M059J (cell line): ENCODE measurements around the gene TLK2. TPM values are rescaled to one million over a fixed set of nuclear protein-coding genes. Genes with fewer than 3 reads are reported as not detected.
A peak's percentile ranks its signal among the peaks of the same experiment; 100 is the strongest.
"Not testable (repeated sequence)": the region's sequence is repeated elsewhere in the genome, so short reads cannot be mapped to it uniquely, and the experiment has no call there.

Experiments used
- DNase-seq: peaks from one replicate; pipeline ENCODE4 v3.0.0-alpha.2; 2012; ENCODE audit warnings: low read depth
- total RNA-seq: library from RNA; depleted of rRNA; stranded (reverse); fragments of >200 nt; shearing (Covaris generic); gene quantifications from 2 replicates; pipeline ENCODE4 v1.2.3, GENCODE V29; 2014; rRNA removed

TLK2 gene
- total RNA-seq = 28.3 and 43.9 TPM in 2 replicates

DNA sequence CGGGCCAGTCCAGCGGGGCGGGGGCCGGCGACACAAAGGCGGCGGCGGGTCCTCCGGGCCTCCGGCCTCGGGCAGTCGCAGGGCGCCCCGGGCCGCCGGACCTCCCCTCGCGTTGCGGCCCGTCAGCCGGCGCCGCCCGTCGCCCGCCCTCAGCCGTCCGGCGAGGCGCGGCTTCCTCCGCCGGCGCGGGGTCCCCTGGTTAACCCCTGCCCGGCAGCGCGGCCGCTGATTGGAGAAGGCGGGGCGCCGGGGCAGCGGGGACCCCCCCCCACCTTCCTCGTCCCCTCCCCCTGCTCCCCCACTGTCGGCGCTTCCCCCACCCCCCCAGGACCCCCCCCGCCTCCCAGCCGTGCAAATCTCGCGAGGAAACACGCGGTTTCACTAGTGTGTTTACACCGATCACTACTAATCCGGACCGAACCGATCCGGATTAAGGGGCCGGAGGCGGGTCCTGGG, at the start of gene TLK2:
Gene TLK2, plus strand, starts transcription at position 402 of the 456 bp plus-strand sequence. CDS start 2,301 bp downstream, outside the sequence.
- DNase-seq = peak; percentile 73

DNA sequence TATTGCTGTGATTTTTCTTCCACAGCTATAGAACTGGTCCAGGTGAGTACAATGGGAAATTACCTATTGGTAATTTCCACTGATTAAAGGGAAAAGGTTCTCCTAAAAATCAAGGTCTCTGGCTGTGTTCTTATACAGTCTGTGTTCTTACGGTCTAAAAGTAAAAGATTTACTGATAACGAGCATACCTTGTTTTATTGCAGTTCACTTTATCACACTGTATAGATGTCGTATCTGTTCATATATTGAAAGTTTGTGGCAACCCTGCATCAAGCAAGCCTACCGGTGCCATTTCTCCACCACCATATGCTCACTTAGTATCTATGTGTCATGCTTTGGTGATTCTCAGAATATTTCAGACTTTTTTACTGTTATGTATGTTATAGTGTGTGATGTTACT, 43.4 kb upstream of the TLK2 start:
- not testable (repeated sequence) for DNase-seq

DNA sequence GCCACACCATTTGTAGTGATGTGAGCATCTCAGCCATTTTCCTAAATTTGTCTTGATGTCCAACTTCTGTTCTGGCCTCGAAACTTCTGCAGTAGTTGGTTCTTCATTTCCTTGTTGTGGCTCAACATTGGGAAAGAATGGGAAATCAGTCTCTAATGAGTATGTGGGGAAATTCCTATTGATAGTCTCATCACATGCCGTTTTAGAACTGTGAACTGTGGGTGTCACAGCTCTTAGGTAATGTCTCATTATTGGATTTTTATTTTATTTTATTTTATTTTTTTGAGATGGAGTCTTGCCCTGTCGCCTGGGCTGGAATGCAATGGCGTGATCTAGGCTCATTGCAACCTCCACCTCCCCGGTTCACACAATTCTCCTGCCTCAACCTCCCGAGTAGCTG, 37.4 kb upstream of the TLK2 start:
- DNase-seq = not testable (repeated sequence)

DNA sequence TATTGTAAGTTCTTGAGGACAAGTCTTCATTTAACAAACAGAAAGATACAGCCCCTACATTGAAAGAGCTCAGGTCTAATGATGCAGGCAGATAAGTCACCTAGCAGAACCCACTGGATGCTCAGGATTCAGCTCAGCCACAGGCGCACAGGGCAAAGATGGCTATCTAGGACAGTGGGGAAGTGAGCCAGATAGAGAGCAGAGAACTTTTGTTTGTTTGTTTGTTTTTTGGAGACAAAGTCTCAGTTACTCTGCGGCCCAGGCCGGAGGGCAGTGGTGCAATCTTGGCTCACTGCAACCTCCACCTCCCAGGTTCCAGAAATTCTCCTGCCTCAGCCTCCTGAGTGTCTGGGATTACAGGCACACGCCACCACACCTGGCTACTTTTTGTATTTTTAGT, 34.6 kb upstream of the TLK2 start:
- no peak for DNase-seq

DNA sequence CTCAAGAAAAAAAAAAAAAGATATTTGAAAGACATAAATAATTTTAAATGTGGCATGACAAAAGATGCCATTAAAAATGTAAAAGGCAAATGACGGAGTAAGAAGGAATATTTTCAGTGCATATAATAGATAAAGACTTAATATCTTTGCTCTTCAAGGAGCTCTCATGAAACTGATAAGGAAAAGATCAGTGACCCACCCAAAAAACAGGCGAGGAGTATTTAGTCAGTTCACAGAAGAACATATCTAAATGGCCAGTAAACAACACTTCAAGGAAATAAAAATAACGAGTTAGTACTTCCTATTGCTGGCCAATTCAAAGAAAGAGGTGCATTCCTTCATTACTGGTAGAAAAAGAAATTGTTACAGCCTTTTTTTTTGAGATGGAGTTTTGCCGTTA, 32.8 kb upstream of the TLK2 start:
- DNase-seq = not testable (repeated sequence)

DNA sequence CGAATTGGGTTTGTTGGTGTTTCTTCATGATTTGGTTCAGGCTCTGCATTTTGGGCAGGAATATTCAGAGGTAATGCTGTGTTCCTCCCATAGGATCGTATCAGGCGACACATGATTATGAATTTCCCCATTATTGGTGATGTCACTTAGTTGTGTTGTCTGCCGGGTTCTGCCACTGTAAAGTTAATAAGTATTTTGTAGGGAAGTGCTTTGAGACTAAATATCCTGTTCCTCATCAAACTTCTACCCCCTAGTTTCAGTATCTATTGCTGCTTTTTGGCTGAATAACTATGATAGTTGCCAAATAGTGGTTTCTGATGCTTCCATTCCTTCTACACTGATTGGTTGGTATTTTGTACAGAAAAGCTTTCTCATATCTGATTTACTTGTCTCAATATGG, 26.4 kb upstream of the TLK2 start:
- not testable (repeated sequence) for DNase-seq

DNA sequence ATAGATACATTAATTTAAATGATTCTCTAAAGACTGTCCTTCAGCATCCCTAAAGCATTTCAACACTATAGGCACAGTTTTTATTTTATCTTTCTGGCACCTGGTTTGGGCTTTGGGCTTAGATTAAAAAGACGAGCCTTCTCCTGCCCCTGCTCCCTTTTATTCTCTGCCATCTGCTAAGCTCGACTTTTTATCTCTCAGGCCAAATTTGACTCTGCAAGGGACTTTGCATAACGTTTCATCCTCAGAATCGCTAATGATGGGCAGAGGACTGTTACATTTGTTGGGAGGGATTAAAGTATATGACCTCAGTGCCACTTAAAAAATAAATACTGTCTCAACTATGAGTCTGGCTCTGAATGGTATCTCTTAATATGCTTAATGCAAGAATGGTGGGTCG, 25.6 kb upstream of the TLK2 start:
- DNase-seq = not testable (repeated sequence)

DNA sequence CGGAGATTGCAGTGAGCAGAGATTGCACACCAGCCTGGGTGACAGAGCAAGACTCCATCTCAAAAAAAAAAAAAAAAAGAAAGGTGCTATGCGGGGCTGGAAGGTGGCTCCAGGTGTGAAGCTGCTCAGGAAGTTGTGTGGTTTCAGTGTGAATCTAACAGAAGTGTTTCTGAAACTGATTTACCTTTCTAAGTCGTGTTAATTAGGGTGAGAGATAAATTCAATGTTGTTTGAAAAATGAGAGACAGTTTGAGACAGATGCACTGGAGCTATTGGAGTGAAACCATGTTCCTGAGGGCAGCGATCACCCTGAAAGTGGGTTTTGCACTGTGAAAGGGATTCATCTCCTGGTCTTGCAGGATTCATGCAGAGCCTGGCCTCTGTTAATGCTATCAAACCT, 25.0 kb upstream of the TLK2 start:
- not testable (repeated sequence) for DNase-seq

DNA sequence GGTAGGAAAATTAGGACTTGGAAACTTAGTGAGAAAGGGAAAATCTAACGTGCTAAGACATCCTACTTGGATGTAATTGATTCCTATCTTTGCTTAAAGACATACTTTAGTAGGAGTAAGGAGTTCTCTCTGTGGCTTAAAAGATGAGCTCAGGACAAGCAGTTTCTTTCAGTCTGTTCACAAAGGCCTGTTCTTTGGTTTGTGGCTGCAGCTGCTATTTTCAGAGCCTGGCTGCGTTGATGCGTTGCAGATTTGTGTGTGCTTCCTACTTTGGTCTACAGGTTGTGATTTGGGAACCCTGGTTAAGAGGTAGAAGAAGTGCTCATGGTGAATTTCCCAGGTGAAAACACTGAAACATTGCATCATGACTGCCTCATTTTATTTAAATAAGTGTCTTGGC, 24.5 kb upstream of the TLK2 start:
- not testable (repeated sequence) for DNase-seq

DNA sequence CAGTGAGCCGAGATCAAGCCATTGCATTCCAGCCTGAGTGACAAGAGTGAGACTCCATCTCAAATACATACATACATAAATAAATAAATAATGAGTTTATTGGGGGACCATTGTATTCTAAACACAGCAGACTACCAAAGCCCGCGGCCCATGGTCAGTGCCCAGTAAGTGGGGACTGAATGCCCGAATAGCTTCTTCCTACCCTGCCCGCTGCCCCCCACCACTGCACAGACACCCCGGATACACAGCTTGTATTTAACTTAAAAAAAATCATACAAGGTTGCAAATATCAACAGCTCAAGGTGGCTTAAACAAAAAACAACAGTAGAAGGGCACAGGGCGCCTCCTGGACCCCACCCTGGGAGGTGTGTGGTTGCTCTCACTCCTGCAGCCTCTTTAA, 22.6 kb upstream of the TLK2 start:
- no peak for DNase-seq

DNA sequence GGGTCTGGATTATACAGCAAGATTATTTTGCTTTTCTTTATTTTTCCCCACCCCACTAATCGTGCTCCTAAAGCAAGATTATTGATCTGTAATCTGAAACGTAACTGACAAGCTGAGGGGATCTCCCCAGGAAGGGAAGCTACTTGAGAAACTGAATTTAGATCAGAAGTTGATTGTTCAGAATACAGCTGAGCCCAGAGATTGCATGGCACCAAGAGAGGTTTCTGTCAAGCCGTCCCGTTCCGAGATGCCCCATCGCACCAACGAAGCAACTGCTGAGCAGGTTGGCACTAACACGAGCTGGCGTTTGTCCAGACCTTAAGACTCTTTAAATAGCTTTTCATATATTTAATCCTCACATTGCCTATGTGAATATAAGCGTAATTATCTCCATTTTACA, 20.1 kb upstream of the TLK2 start:
- not testable (repeated sequence) for DNase-seq

DNA sequence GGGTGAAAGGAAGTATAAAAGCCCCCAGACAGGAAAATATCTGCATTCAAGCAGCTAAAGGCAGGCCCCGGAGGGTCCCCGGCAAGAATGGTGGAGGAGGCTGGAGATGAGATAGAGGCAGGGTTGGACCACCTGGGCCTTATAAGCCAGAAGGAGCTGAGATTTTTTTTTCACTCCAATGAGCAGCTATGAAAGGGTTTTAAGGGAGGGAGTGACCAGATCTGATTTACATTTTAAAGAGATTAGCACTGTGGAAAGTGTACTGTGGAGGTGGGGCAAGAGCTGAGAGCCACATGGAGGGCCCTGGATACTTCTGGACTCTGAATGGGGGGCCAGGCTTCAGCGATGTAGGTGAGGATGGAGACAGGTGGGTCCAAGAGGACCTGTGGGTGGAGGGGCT, 14.2 kb upstream of the TLK2 start:
- DNase-seq = not testable (repeated sequence)

DNA sequence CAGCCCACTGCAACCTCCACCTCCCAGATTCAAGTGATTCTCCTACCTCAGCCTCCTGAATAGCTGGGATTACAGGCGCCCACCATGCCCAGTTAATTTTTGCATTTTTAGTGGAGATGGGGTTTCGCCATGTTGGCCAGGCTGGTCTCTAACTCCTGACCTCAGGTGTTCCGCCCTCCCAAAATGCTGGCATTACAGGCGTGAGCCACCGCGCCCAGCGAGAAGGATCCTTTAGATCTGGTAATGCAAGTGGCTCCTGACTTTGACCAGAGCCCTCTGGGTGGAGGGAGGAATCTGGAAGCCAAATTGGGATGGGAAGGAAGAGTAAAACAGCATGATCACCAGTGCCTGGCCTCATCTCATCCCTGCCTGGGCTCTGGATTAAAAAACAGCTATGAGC, 13.4 kb upstream of the TLK2 start:
- DNase-seq = not testable (repeated sequence)

DNA sequence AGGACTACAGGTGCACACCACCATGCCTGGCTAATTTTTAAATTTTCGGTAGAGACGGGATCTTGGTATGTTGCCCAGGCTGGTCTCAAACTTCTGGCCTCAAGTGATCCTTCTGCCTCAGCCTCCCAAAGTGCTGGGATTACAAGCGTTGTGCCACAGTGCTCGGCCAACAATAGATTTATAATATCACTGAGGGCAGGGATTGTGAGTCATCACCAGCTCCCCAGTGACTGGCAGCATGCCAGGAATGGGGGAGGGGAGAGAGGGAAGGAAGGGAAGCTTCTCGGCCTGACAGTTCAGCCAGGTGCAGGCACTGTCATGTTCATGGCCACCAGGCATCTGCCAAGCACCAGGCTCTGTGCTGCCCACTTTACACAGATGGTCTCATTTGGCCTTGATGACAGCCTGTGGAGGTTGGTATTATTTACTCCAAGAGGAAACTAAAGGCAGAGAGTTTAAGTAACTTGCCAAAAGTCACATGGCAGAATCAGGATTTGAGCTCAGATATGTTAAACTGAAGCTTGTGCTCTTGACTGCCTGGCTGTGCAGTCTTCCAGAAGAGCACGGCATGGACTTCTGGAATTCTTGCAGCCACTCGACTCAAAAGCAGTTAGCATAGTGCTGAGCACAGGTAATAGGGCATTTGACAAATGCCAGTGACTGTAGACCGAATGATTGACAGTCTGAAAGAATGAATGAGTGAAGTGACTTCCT, 7.8 kb upstream of the TLK2 start:
- peak; percentile 80 for DNase-seq

DNA sequence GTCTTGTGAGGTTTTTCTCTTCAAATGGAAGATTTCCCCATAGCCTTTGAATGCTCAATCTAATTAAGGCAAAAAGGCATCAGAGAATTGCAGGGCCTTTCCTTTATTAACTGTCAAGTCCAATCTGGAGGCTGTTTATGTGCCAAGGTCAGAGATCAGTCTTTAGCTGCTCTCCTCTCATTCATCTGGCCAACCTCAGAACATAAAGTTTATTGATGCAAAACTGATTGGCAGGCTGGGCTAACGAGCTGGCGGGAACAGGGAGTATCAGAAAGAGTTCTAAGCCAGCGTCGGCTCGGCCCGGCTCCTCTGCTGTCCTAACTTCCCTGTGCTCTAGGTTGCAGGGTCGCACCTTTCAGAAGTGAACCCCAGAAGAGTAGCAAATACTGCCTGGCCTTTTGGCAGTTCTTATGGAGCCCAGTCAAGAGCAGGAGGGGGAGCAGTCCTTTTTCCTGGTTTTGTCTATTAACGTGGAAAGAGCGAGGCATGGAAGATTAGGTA, 7.2 kb upstream of the TLK2 start:
- DNase-seq = not testable (repeated sequence)

DNA sequence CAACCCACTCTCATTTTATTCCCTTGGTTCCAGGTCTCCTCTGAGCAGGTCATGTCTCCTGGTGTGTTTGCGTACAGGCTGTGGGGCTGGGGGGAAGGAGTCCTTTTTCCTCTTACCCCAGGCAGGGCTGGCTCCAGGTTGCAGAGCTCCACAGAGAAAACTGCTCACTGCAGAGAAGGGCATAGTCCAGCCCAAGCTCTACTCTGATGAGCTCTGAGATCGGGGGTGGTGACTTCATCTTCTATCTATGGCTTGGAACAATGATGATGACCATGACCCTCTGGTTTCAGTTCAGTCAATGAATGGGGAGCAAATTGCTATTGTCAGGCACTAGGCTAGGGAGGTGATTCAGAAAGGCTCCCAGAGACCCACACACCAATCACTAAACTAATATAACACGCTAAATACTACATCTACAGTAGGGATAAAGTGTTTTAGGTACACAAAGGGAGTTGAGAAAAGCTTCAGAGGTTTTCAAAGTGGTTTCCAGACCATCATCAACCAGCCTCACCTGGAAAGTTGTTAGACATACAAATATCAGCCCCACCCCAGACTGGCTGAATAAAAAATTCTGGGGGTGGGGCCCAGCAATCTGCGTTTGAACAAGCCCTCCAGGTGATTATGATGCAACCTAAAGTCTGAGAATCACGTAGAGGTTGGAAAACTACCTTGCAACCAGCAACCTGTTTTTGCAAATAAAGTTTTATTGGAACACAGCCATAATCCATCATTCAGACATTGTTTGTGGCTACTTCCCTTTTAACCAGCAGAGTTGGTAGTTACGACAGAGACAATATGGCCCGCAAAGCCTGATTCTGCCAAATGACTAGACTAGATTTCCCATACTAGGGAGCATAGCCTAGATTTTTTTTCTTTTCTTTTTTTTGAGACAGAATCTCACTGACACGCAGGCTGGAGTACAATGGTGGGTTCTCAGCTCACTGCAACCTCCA, 5.3 kb upstream of the TLK2 start:
- peak; percentile 27 for DNase-seq

DNA sequence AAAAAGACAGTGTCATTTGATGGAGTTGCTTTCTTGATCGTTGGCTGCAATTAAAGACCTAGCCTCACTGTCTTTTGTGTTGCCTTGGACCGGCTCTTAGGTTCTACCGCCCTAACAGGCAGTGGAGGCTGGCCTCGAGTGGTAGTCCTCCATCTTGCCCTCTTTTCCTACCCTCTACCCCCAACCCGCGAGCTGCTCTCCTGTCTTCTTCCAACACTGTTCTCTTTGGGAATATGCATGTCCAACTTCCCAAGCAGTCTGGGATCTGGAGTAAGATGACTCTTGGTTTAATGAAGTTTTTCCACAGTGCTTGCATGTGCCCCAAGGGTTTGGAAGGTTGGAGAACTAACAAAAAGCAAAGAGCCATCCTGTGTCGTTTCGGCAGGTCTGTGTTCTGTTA, 1.5 kb upstream of the TLK2 start:
- DNase-seq = not testable (repeated sequence)

DNA sequence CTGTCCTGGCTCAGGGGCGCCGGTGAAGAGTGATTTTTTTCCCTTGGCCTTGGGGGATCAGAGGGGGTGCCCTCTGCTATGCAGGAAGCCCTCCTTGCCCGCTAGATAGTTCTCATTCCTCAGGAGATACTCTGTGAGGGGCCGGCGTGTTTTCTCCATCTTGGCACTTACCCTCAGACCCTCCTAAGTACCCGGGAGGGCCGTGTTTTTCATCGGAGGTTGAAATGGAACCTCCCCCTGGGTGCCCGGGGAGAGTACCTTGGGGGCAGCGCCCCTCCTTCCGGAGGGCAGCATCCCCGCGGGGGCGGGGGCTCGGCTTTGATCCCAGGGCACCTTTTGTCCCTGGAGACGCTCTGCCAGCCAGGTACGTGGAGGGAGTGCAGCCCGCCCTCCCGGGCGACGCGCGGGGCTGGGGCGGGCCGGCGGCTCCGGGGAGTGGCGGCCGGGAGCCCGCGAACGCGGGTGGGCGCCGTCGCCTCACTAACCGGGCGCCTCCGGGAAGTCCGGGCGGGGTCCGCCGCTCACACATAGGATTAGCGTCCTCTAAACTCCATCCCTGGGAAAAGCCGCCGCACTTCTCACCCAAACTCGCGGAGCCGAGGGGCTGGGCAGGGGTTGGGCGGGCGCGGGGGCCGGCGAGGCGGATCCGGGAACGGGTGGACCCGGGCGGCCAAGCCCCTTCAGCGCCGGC, 762 bp upstream of the TLK2 start:
- DNase-seq = peak; percentile 5

DNA sequence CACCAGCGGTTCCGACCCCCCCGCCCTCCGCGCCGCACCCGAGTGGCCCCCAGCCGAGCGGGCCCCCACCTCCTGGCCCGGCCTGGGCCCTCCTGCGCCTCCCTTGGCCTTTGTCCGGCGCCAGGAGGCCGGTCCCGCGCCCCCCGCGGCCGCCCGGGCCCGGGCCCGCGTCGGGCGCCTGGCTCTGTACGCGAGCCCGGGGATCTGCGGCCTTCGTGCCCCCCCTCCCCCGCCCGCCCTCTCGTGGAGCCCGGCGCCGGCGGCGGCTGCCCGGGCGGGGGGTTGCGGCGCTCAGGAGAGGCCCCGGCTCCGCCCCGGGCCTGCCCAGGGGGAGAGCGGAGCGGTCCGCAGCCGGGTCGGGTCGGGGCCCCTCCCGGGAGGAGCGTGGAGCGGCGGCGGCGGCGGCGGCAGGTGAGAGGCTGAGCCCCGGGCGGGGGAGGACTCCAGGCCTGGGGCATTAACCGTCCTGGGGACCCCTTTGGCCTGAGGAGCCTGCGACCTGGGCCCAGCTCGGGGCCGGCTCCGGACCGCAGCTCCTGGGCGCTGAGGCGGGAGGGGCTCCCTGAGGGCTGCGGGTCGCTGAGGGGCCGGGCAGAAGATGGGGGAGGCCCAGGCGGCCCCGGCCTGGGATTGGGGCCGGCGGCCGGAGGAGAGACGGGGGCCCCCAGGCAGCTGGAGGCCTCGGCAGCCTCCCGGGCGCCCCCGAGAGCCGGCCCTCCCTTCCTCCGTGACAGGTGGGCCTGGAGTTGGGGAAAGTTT, 434 bp downstream of the TLK2 start:
- peak; percentile 10 for DNase-seq

DNA sequence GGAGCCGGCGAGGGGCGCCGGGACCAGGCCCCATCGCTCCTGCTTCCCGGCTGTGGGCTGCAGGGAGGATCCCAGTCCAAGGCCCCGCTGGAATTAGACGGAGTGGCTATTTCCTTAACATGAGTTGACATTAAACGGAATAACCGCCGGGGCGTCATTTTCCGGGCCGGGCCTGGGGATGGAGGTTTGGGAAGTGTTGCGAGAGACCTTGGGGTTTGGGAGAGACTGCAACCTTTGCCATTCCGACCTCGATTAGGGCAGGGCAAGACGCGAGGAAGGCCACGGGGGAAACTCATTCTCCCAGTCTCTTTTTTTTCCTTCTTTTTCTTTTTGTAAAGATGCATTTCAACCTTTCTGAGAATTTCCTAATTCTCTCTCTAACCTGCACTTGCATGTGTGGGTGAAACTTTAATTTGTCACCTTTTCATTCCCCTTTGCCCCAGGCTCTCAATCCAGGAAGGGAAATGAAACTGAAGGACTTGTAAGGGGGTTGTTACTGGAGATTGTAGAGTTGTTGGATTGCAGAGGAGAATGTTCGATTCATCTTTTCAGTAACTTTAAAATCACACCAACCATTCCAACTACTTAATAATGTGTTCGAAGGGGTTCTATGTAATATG, 1.1 kb downstream of the TLK2 start:
- peak; percentile 24 for DNase-seq

DNA sequence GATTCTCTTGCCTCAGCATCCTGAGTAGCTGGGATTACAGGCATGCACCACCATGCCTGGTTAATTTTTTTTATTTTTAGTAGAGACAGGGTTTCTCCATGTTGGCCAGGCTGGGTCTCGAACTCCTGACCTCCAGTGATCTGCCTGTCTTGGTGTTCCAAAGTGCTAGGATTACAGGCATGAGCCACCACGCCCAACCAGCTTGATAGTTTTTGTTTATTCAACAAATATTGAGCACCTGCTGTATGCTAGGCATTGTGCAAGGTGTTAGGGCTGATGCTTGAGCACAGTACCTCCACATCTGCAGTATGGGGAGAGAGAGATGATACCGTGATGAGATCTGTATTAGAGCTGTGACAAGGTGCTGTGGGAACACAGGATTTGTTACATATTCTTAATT, 3.9 kb downstream of the TLK2 start:
- DNase-seq = not testable (repeated sequence)
